CD14-positive monocyte (primary cell): Measurements from ENCODE around the gene OTOG. TPM values are rescaled to one million over a fixed set of nuclear protein-coding genes. Genes with fewer than 3 reads are reported as not detected.

Source experiments
- DNase-seq, 3 donors: peaks; one replicate each; pipeline ENCODE4 v3.0.0-alpha.2; 2011 to 2022
- H2AFZ ChIP-seq: 2 replicates; pipeline ENCODE4 v1.6.0; 2012; ENCODE audit warnings: mild to moderate bottlenecking, low read depth, low read length, inconsistent platforms; ENCODE audit not compliant: insufficient read depth, poor library complexity, severe bottlenecking
- H3K27ac ChIP-seq, 2 donors: 1 replicate in 1 of 2; 2 replicates in 1 of 2; pipeline ENCODE4 v1.5.1; 2012 to 2013; ENCODE audit warnings: low read length in 2 of 2, control low read depth in 1 of 2, inconsistent platforms in 1 of 2, low read depth in 1 of 2, mild to moderate bottlenecking in 1 of 2
- H3K27me3 ChIP-seq, 2 donors: one replicate each; pipeline versions ENCODE4 v1.6.0 to v1.6.1; 2011 to 2013; ENCODE audit warnings: low read length in 2 of 2; ENCODE audit not compliant: control insufficient read depth in 2 of 2, insufficient read depth in 2 of 2
- H3K36me3 ChIP-seq, 2 donors: replicated peaks in 1 of 2; 1 replicate in 1 of 2; 2 replicates in 1 of 2; pipeline versions ENCODE4 v1.5.1 to v1.6.1; 2012 to 2013; ENCODE audit warnings: low read length in 2 of 2, control low read depth in 1 of 2, inconsistent platforms in 1 of 2, mild to moderate bottlenecking in 1 of 2; ENCODE audit not compliant: insufficient read depth in 2 of 2, control insufficient read depth in 1 of 2
- H3K4me1 ChIP-seq, 2 donors: 1 replicate in 1 of 2; 2 replicates in 1 of 2; pipeline versions ENCODE4 v1.5.1 to v1.6.1; 2012 to 2013; ENCODE audit warnings: low read length in 2 of 2, control low read depth in 1 of 2, inconsistent platforms in 1 of 2, mild to moderate bottlenecking in 1 of 2, moderate library complexity in 1 of 2; ENCODE audit not compliant: insufficient read depth in 2 of 2, control insufficient read depth in 1 of 2
- H3K4me2 ChIP-seq: replicated peaks from 2 replicates; pipeline ENCODE3; 2012; ENCODE audit warnings: low read length, moderate library complexity, mild to moderate bottlenecking; ENCODE audit not compliant: poor library complexity, severe bottlenecking; ENCODE audit errors: extremely low read depth
- H3K4me3 ChIP-seq, 3 experiments: fragments of 200-600 bp in 1 of 3; sonication (generic) in 1 of 3; replicated peaks in 1 of 3; 1 replicate in 2 of 3; 2 replicates in 1 of 3; pipeline ENCODE4 v1.5.1; 2011 to 2013; ENCODE audit warnings: low read length in 3 of 3, mild to moderate bottlenecking in 3 of 3, control low read depth in 2 of 3, low read depth in 2 of 3, inconsistent platforms in 1 of 3, moderate library complexity in 1 of 3
- H3K79me2 ChIP-seq: 2 replicates; pipeline ENCODE4 v1.6.0; 2012; ENCODE audit warnings: mild to moderate bottlenecking, control low read depth, inconsistent platforms, low read length, moderate library complexity; ENCODE audit not compliant: insufficient read depth
- H3K9ac ChIP-seq: 2 replicates; pipeline ENCODE4 v1.6.0; 2017; ENCODE audit warnings: low read length, mild to moderate bottlenecking; ENCODE audit not compliant: insufficient read depth, poor library complexity, severe bottlenecking
- H3K9me3 ChIP-seq, 2 donors: replicated peaks in 1 of 2; 1 replicate in 1 of 2; 2 replicates in 1 of 2; pipeline versions ENCODE4 v1.5.1 to v1.6.1; 2012 to 2013; ENCODE audit warnings: low read length in 2 of 2, control low read depth in 1 of 2; ENCODE audit not compliant: control insufficient read depth in 1 of 2, insufficient read depth in 1 of 2
- H4K20me1 ChIP-seq: 2 replicates; pipeline ENCODE4 v1.6.0; 2012; ENCODE audit warnings: mild to moderate bottlenecking, low read length, control low read depth, moderate library complexity; ENCODE audit not compliant: insufficient read depth
- H3K27ac Mint-ChIP-seq, 7 donors: one replicate each; pipeline ENCODE4 v1.8.0; 2020; ENCODE audit warnings: mild to moderate bottlenecking in 7 of 7, mixed read lengths in 7 of 7, moderate library complexity in 6 of 7, inconsistent platforms in 2 of 7
- H3K27me3 Mint-ChIP-seq, 3 donors: one replicate each; pipeline ENCODE4 v1.8.0; 2021 to 2022; ENCODE audit warnings: low read depth in 3 of 3, mild to moderate bottlenecking in 3 of 3, mixed read lengths in 3 of 3, moderate library complexity in 3 of 3, inconsistent platforms in 1 of 3
- H3K36me3 Mint-ChIP-seq, 2 donors: one replicate each; pipeline ENCODE4 v1.8.0; 2020; ENCODE audit warnings: mixed read lengths in 2 of 2, inconsistent platforms in 1 of 2, mild to moderate bottlenecking in 1 of 2
- H3K4me1 Mint-ChIP-seq: one replicate; pipeline ENCODE4 v1.8.0; 2020; ENCODE audit warnings: mild to moderate bottlenecking, mixed read lengths
- H3K4me3 Mint-ChIP-seq, 2 donors: one replicate each; pipeline ENCODE4 v1.8.0; 2020; ENCODE audit warnings: mild to moderate bottlenecking in 2 of 2, mixed read lengths in 2 of 2, moderate library complexity in 1 of 2
- H3K9me3 Mint-ChIP-seq, 7 donors: one replicate each; pipeline ENCODE4 v1.8.0; 2020 to 2022; ENCODE audit warnings: mixed read lengths in 7 of 7, mild to moderate bottlenecking in 6 of 7, moderate library complexity in 6 of 7, inconsistent platforms in 2 of 7
- CTCF ChIP-seq: fragments of 200-600 bp; IDR thresholded peaks from one replicate; pipeline ENCODE4 v1.8.0; 2022; ENCODE audit warnings: antibody characterized with exemption, mild to moderate bottlenecking
- WGBS: methylation state at CpG from one replicate; pipeline ENCODE4 v1.1.5; 2013; ENCODE audit warnings: missing lambda C conversion rate; ENCODE audit not compliant: insufficient coverage; 5-methylcytosine and 5-hydroxymethylcytosine counted together
- intact Hi-C, 2 donors: fragments of 100-400 bp; cut with micrococcal nuclease; formaldehyde crosslinking; loops; one replicate each; pipeline versions ENCODE4 v1.15.0 to v1.15.1; 2023
- polyA plus RNA-seq, 3 donors: library from polyadenylated mRNA; depleted of rRNA in 1 of 3; unstranded in 2 of 3; stranded (reverse) in 1 of 3; fragments of 300-500 nt in 2 of 3; fragments of >200 nt in 1 of 3; fragmentation: Illumina TruSeq in 2 of 3; gene quantifications; 1 replicate in 2 of 3; 2 replicates in 1 of 3; pipeline ENCODE4 v1.2.3, GENCODE V29; 2012 to 2021

Gene OTOG
- polyA plus RNA-seq, 3 donors, result not detected

- no peak for DNase-seq
- H4K20me1 ChIP-seq, result no peaks in the 10 kb centered on the region
- no peaks in the 10 kb centered on the region for H3K27me3 ChIP-seq
- H3K79me2 ChIP-seq, result no peaks in the 10 kb centered on the region
- Mint-ChIP-seq H3K4me1 (no peaks in the 10 kb centered on the region), H3K36me3 (no peaks in the 10 kb centered on the region), H3K27me3 (peaks cover 0 to 5% (median 0%) of the 10 kb centered on the region in 3 donors), H3K4me3 (no peak overlapping the region), H3K9me3 (no peaks in the 10 kb centered on the region), H3K27ac (no peak overlapping the region)
- no peak overlapping the region for H3K4me3 ChIP-seq
- intact Hi-C loops, result no loop called here
- H3K9me3 ChIP-seq, result no peaks in the 10 kb centered on the region
- no peak overlapping the region for H2AFZ ChIP-seq
- H3K4me2 ChIP-seq, result no peak overlapping the region
- no peak overlapping the region for H3K9ac ChIP-seq
- TF ChIP-seq CTCF, result no peak
- no peaks in the 10 kb centered on the region for H3K36me3 ChIP-seq
- 92% methylated on average over 11 of the region's 19 CpGs for WGBS
- no peak overlapping the region for H3K27ac ChIP-seq
- no peaks in the 10 kb centered on the region for H3K4me1 ChIP-seq
These were observed 93.6 kb downstream of the OTOG start for GRCh38 chr11:17640493-17641164.

- Histone ChIP-seq H3K4me2 (no peak overlapping the region), H2AFZ (no peak overlapping the region), H3K9me3 (no peaks in the 10 kb centered on the region), H3K4me3 (no peak overlapping the region), H3K27me3 (no peaks in the 10 kb centered on the region), H3K36me3 (no peaks in the 10 kb centered on the region), H3K27ac (no peak overlapping the region), H4K20me1 (no peaks in the 10 kb centered on the region), H3K9ac (no peak overlapping the region), H3K79me2 (no peaks in the 10 kb centered on the region), H3K4me1 (no peaks in the 10 kb centered on the region)
- Mint-ChIP-seq H3K9me3 (peaks cover 0 to 3% (median 0%) of the 10 kb centered on the region in 7 donors), H3K27me3 (peaks cover 0 to 5% (median 1%) of the 10 kb centered on the region in 3 donors), H3K4me1 (no peaks in the 10 kb centered on the region), H3K27ac (no peak overlapping the region), H3K36me3 (no peaks in the 10 kb centered on the region), H3K4me3 (no peak overlapping the region)
- intact Hi-C loops, result no loop called here
- no peak for DNase-seq
- WGBS, result 97% methylated on average over 10 of the region's 17 CpGs
- no peak for TF ChIP-seq CTCF
These were observed 94.8 kb downstream of the OTOG start for GRCh38 chr11:17641792-17642350.
